Endothelial cell of umbilical vein (primary cell): ENCODE results near the gene TEX29. TPM values are rescaled to one million over a fixed set of nuclear protein-coding genes. Genes with fewer than 3 reads are reported as not detected.

Source experiments
- BruUV-seq: library from RNA; stranded (reverse); fragments of 400-500 nt; replicated peaks from 2 replicates; lab custom pipeline; 2021; lab: Mats Ljungman, UMichigan
- CTCF ChIA-PET: fragments of 300-600, 350-600 bp; sonication (Branson Sonifier 250); formaldehyde crosslinking; loops from one replicate; lab custom pipeline; 2021; ENCODE audit warnings: antibody characterized with exemption, inconsistent platforms; lab: Charles Lee
- POLR2A ChIA-PET: fragments of 300-600, 350-600 bp; sonication (Branson Sonifier 250); formaldehyde crosslinking; loops from one replicate; lab custom pipeline; 2021; ENCODE audit warnings: antibody characterized with exemption, inconsistent platforms; lab: Charles Lee
- DNase-seq: peaks from one replicate; pipeline ENCODE4 v3.0.0-alpha.2; 2011; ENCODE audit warnings: low read depth, low spot score
- FAIRE-seq: peaks from 2 replicates; lab custom pipeline; 2011; peaks lifted over from hg19 to GRCh38; lab: Jason Lieb, UNC
- H2AFZ ChIP-seq: 2 replicates; pipeline ENCODE4 v1.6.0; 2012; ENCODE audit warnings: low read depth, low read length, control low read depth, inconsistent platforms
- H3K27ac ChIP-seq: 2 replicates; pipeline ENCODE4 v1.5.1; 2011; ENCODE audit warnings: low read depth, mild to moderate bottlenecking, control low read depth, low read length, moderate library complexity; ENCODE audit not compliant: insufficient read depth
- H3K27me3 ChIP-seq, 2 experiments: 2 replicates each; pipeline versions ENCODE4 v1.6.0 to v1.6.1; 2011; ENCODE audit warnings: low read length in 2 of 2, mixed read lengths in 1 of 2; ENCODE audit not compliant: control insufficient read depth in 2 of 2, insufficient read depth in 2 of 2
- H3K36me3 ChIP-seq, 2 experiments: 2 replicates in 1 of 2; 3 replicates in 1 of 2; pipeline ENCODE4 v1.5.1; 2011; ENCODE audit warnings: low read length in 2 of 2, mild to moderate bottlenecking in 1 of 2, moderate library complexity in 1 of 2; ENCODE audit not compliant: control insufficient read depth in 2 of 2, insufficient read depth in 2 of 2; ENCODE audit errors: extremely low read depth in 1 of 2
- H3K4me1 ChIP-seq: 3 replicates; pipeline ENCODE4 v1.5.1; 2011; ENCODE audit warnings: mild to moderate bottlenecking, low read length; ENCODE audit not compliant: control insufficient read depth, insufficient read depth; ENCODE audit errors: extremely low read depth
- H3K4me2 ChIP-seq: 2 replicates; pipeline ENCODE4 v1.6.1; 2011; ENCODE audit warnings: low read length, control low read depth, mixed read lengths; ENCODE audit not compliant: insufficient read depth
- H3K4me3 ChIP-seq, 3 experiments: fragments of 200-600 bp in 1 of 3; sonication (generic), shearing (Covaris generic) in 1 of 3; replicated peaks in 1 of 3; 2 replicates each; pipeline ENCODE4 v1.5.1; 2011 to 2016; ENCODE audit warnings: control low read depth in 3 of 3, low read length in 3 of 3, mild to moderate bottlenecking in 2 of 3, inconsistent platforms in 1 of 3, low read depth in 1 of 3, moderate library complexity in 1 of 3; ENCODE audit not compliant: insufficient read depth in 1 of 3
- H3K79me2 ChIP-seq: 2 replicates; pipeline ENCODE4 v1.6.0; 2012; ENCODE audit warnings: low read length, inconsistent platforms; ENCODE audit not compliant: control insufficient read depth, insufficient read depth
- H3K9ac ChIP-seq: replicated peaks from 2 replicates; pipeline ENCODE3; 2011; ENCODE audit warnings: low read length, control low read depth; ENCODE audit not compliant: insufficient read depth; ENCODE audit errors: extremely low read depth
- H3K9me1 ChIP-seq: replicated peaks from 3 replicates; pipeline ENCODE4 v1.6.0; 2011; ENCODE audit warnings: mild to moderate bottlenecking, low read length; ENCODE audit not compliant: control insufficient read depth, insufficient read depth; ENCODE audit errors: extremely low read depth
- H3K9me3 ChIP-seq: replicated peaks from 2 replicates; pipeline ENCODE4 v1.5.1; 2012; ENCODE audit warnings: low read length, inconsistent platforms; ENCODE audit not compliant: control insufficient read depth, insufficient read depth
- H4K20me1 ChIP-seq: replicated peaks from 2 replicates; pipeline ENCODE3; 2011; ENCODE audit warnings: mild to moderate bottlenecking, low read length; ENCODE audit not compliant: control insufficient read depth, insufficient read depth; ENCODE audit errors: extremely low read depth
- CTCF ChIP-seq, 2 donors: IDR thresholded peaks; 1 replicate in 1 of 2; 2 replicates in 1 of 2; pipeline ENCODE4 v1.5.1; 2011; ENCODE audit warnings: low read length in 2 of 2, mild to moderate bottlenecking in 2 of 2, moderate library complexity in 2 of 2, control low read depth in 1 of 2, inconsistent platforms in 1 of 2, low read depth in 1 of 2; ENCODE audit not compliant: insufficient read depth in 1 of 2; ENCODE audit errors: extremely low read depth in 1 of 2
- EZH2 ChIP-seq: IDR thresholded peaks from 2 replicates; pipeline ENCODE4 v1.6.1; 2012; ENCODE audit warnings: borderline replicate concordance, low read depth, mild to moderate bottlenecking, moderate library complexity, low read length, inconsistent platforms; ENCODE audit not compliant: severe bottlenecking
- FOS ChIP-seq: IDR thresholded peaks from 2 replicates; pipeline ENCODE4 v1.6.1; 2011; ENCODE audit warnings: mild to moderate bottlenecking, low read length, moderate library complexity, borderline replicate concordance; ENCODE audit not compliant: insufficient read depth
- GATA2 ChIP-seq: IDR thresholded peaks from 2 replicates; pipeline ENCODE4 v1.7.0; 2011; ENCODE audit warnings: low read depth, mild to moderate bottlenecking, moderate library complexity, mixed read lengths, low read length; ENCODE audit not compliant: insufficient read length, insufficient read depth
- JUN ChIP-seq: IDR thresholded peaks from 2 replicates; pipeline ENCODE4 v1.6.1; 2011; ENCODE audit warnings: borderline replicate concordance, low read depth; ENCODE audit not compliant: insufficient read length, insufficient read depth
- MAX ChIP-seq: IDR thresholded peaks from 2 replicates; pipeline ENCODE4 v1.6.1; 2011; ENCODE audit not compliant: insufficient read depth, insufficient read length
- MYC ChIP-seq: IDR thresholded peaks from one replicate; pipeline ENCODE4 v1.6.1; 2011; ENCODE audit warnings: mild to moderate bottlenecking, low read depth, low read length
- POLR2A ChIP-seq: IDR thresholded peaks from 2 replicates; pipeline ENCODE4 v1.6.1; 2012; ENCODE audit warnings: low read depth, mild to moderate bottlenecking, control low read depth, low read length
- POLR2AphosphoS5 ChIP-seq: IDR thresholded peaks from 2 replicates; pipeline ENCODE4 v1.6.1; 2012; ENCODE audit warnings: low read depth, mild to moderate bottlenecking, control low read depth, low read length, moderate library complexity; ENCODE audit not compliant: insufficient read depth
- dilution Hi-C: fragments of 300-500 bp; cut with MboI; formaldehyde crosslinking; loops from one replicate; pipeline ENCODE4 v1.15.0; 2019; ENCODE audit warnings: low sequenced_read_pairs; ENCODE audit not compliant: extremely low pct_ligation_motif_present
- intact Hi-C: fragments of 100-400 bp; cut with micrococcal nuclease; formaldehyde crosslinking; loops from one replicate; pipeline ENCODE4 v1.10.0; 2022
- polyA plus RNA-seq, 4 experiments: library from polyadenylated mRNA; depleted of rRNA in 3 of 4; stranded (reverse) in 3 of 4; unstranded in 1 of 4; fragments of >200 nt; gene quantifications; 2 replicates each; pipeline versions ENCODE4 v1.2.1 to v1.2.3, GENCODE V29; 2011 to 2012; ENCODE audit warnings: missing spikeins in 1 of 4
- total RNA-seq: library from RNA; stranded (reverse); gene quantifications from 2 replicates; pipeline ENCODE4 v1.2.3, GENCODE V29; 2021

TEX29 gene
- total and polyA plus RNA-seq, 2 donors (not counting 3 experiments of a cell fraction or from before 2014, with no cell fraction given): 0.44 TPM; not detected in 1

DNA sequence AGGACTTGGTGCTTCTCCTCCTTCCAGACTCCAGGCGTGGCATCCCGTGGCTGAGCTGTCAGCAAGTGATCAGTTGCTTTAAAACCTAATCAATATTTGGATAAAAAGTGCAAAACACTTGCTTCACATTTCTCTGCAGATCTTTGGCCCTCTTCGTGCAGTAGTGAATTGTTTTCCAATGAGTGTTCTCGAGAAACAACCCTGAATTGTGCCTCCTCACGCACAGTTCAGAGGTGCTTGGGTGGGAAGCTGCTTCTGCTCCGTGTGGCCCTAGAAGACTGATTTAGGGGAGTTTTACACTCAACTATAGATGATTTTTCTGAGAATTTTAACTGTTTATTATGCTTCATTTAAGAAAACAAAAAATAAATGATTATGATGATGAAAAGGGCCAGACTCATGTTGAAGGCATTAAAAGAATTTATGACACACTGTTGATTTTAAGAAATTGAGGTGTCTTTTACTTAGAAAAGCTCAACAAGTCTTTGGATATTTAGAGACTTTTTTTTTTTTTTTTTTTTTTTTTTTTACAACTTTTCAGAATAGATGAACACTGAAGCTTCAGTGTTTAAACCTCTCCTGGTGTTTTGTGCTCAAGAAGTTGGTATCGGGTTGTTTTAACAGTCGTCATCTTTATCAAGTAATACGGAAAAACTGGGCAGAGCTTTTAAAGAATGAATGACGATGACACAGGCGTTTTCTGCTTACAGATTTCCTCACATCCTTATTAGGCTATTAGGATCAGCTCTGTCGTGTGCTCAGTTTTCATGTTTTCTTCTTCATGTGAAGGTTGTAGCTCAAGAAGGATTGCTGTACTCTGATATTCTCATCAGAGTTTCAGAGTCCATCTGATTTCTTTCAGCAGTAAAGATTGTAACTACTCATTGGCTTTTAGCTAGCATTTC lies 39.5 kb upstream of the TEX29 start:
- CTCF ChIA-PET: interaction anchor here (0.7 to 1.2 kb wide), 4 partner anchors 10 to 1163 kb away, joined by 3 to 7 read pairs (median 4); no protein-coding TSS in a partner anchor
- no peaks in the 10 kb centered on the region for H3K9me1 ChIP-seq
- H3K79me2 ChIP-seq: peaks cover 11% of the 10 kb centered on the region
- FAIRE-seq (peak; percentile 66), DNase-seq (no peak)
- H2AFZ ChIP-seq: no peak overlapping the region
- H3K27me3 ChIP-seq: no peaks in the 10 kb centered on the region
- TF ChIP-seq MAX: no peak
- no peak for TF ChIP-seq EZH2
- TF ChIP-seq FOS: no peak
- no peak for TF ChIP-seq CTCF (IDR thresholded peaks at IDR 0.05; ENCODE audit: extremely low read depth in 1 of 2, insufficient read depth in 1 of 2, low read depth in 1 of 2, low read length in 2 of 2)
- TF ChIP-seq MYC: no peak
- no peak for TF ChIP-seq POLR2A
- no peak for TF ChIP-seq POLR2AphosphoS5
- TF ChIP-seq JUN: no peak
- no peak for TF ChIP-seq GATA2
- peaks cover 31 to 42% of the 10 kb centered on the region in 2 experiments for H3K36me3 ChIP-seq
- H3K4me3 ChIP-seq: no peak overlapping the region
- no peak overlapping the region for H3K9ac ChIP-seq
- no peaks in the 10 kb centered on the region for H3K9me3 ChIP-seq
- no peak overlapping the region for H3K27ac ChIP-seq
- intact Hi-C loops (no loop called here), dilution Hi-C loops (no loop called here)
- no TSS peak for BruUV-seq
- no peaks in the 10 kb centered on the region for H4K20me1 ChIP-seq
- no peaks in the 10 kb centered on the region for H3K4me1 ChIP-seq
- no peak overlapping the region for H3K4me2 ChIP-seq
- POLR2A ChIA-PET: no interaction called here
